ENCODE measurements around the gene ANO10. TPM values are rescaled to one million over a fixed set of nuclear protein-coding genes. Genes with fewer than 3 reads are reported as not detected.

The ANO10 gene
- polyA plus RNA-seq, 3 donors = 11.2 to 24.8 (median 21.6) TPM

DNA sequence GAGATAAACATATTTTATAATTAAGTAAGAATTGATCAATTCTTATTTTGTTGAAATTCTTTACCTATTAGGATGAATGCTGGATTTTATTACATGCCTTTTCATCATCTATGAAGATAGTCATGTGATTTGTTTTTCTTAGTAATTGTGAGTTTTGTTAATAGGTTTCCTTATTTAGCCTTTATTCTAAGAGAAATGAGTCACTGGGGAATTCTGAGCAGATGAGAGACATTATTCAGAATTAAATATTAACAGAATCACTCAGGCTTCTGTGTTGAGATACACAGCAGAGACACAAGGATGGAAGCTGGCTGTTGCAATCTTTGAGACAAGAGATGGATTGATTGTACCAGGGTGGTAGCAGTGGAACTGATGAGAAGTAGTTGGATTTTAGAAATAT, 7.4 kb upstream of the ANO10 start:
- H3K9me3 ChIP-seq (replicated peaks in 1 of 2; ENCODE audit: control insufficient read depth in 1 of 2, insufficient read depth in 1 of 2, low read length in 2 of 2) = peaks cover 0 to 4% of the 10 kb centered on the region in 2 donors
- intact Hi-C loops (cut with micrococcal nuclease) = loop anchor here in 1 of 2 donors (10.0 kb wide), 1 partner anchor 1024 kb away; the partner anchor contains the start of gene NKTR
- Mint-ChIP-seq H3K27me3 (ENCODE audit: low read depth in 3 of 3) (peaks cover 0 to 4% (median 3%) of the 10 kb centered on the region in 3 donors), H3K36me3 (no peaks in the 10 kb centered on the region), H3K4me3 (no peak overlapping the region), H3K4me1 (no peaks in the 10 kb centered on the region), H3K9me3 (peaks cover 4 to 11% (median 9%) of the 10 kb centered on the region in 7 donors), H3K27ac (no peak overlapping the region)
- no peak overlapping the region for H3K27ac ChIP-seq (ENCODE audit: low read depth in 1 of 2, low read length in 2 of 2)
- no peaks in the 10 kb centered on the region for H3K36me3 ChIP-seq (replicated peaks in 1 of 2; ENCODE audit: control insufficient read depth in 1 of 2, insufficient read depth in 2 of 2, low read length in 2 of 2)
- H3K79me2 ChIP-seq (ENCODE audit: insufficient read depth, low read length) = no peaks in the 10 kb centered on the region
- no peak for DNase-seq
- no peak overlapping the region for H3K9ac ChIP-seq (ENCODE audit: insufficient read depth, low read length, poor library complexity, severe bottlenecking)
- no peaks in the 10 kb centered on the region for H3K4me1 ChIP-seq (ENCODE audit: control insufficient read depth in 1 of 2, insufficient read depth in 2 of 2, low read length in 2 of 2)
- no peak overlapping the region for H3K4me2 ChIP-seq (replicated peaks; ENCODE audit: extremely low read depth, low read length, poor library complexity, severe bottlenecking)
- H3K27me3 ChIP-seq (ENCODE audit: control insufficient read depth in 2 of 2, insufficient read depth in 2 of 2, low read length in 2 of 2) = no peaks in the 10 kb centered on the region
- no peak overlapping the region for H3K4me3 ChIP-seq (replicated peaks in 1 of 3; ENCODE audit: low read depth in 2 of 3, low read length in 3 of 3)
- TF ChIP-seq, protein P1, sequence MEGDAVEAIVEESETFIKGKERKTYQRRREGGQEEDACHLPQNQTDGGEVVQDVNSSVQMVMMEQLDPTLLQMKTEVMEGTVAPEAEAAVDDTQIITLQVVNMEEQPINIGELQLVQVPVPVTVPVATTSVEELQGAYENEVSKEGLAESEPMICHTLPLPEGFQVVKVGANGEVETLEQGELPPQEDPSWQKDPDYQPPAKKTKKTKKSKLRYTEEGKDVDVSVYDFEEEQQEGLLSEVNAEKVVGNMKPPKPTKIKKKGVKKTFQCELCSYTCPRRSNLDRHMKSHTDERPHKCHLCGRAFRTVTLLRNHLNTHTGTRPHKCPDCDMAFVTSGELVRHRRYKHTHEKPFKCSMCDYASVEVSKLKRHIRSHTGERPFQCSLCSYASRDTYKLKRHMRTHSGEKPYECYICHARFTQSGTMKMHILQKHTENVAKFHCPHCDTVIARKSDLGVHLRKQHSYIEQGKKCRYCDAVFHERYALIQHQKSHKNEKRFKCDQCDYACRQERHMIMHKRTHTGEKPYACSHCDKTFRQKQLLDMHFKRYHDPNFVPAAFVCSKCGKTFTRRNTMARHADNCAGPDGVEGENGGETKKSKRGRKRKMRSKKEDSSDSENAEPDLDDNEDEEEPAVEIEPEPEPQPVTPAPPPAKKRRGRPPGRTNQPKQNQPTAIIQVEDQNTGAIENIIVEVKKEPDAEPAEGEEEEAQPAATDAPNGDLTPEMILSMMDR (IDR thresholded peaks at IDR 0.05) = no peak
- no peaks in the 10 kb centered on the region for H4K20me1 ChIP-seq (ENCODE audit: insufficient read depth, low read length)
- no peak overlapping the region for H2AFZ ChIP-seq (ENCODE audit: insufficient read depth, low read depth, low read length, poor library complexity, severe bottlenecking)

DNA sequence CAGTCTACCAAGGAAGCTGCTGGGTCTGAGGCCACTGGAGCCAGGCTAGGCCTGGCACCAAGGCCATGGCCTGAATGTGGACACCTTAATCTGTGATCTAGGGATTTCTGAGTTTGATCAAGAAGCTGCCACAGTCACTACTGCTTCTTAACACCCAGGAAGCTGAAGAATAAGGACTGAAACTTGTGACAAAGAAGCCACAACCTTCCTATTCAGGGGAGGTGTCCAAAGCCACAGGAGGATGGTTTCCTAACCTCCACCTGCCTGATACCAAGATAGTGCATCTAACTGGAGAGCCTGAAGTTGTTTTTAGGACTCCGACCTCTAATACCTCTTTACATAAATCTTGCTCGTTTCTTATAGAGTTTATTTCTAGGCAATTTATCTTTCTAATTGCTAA, 5.5 kb upstream of the ANO10 start:
- no peak for DNase-seq
- H3K36me3 Mint-ChIP-seq = no peaks in the 10 kb centered on the region
- no peak overlapping the region for H3K4me3 ChIP-seq (replicated peaks in 1 of 3; ENCODE audit: low read depth in 2 of 3, low read length in 3 of 3)
- H4K20me1 ChIP-seq (ENCODE audit: insufficient read depth, low read length) = no peaks in the 10 kb centered on the region
- H3K27ac ChIP-seq (ENCODE audit: low read depth in 1 of 2, low read length in 2 of 2) = no peak overlapping the region
- TF ChIP-seq, protein P1 (IDR thresholded peaks at IDR 0.05) = no peak
- peaks cover 6 to 7% of the 10 kb centered on the region in 2 donors for H3K4me1 ChIP-seq (ENCODE audit: control insufficient read depth in 1 of 2, insufficient read depth in 2 of 2, low read length in 2 of 2)
- H3K4me2 ChIP-seq (replicated peaks; ENCODE audit: extremely low read depth, low read length, poor library complexity, severe bottlenecking) = no peak overlapping the region
- H2AFZ ChIP-seq (ENCODE audit: insufficient read depth, low read depth, low read length, poor library complexity, severe bottlenecking) = no peak overlapping the region
- H3K27me3 Mint-ChIP-seq (ENCODE audit: low read depth in 3 of 3) = peaks cover 0 to 5% (median 4%) of the 10 kb centered on the region in 3 donors
- H3K4me3 Mint-ChIP-seq = no peak overlapping the region
- peaks cover 7% of the 10 kb centered on the region for H3K4me1 Mint-ChIP-seq
- no CpG with 5 or more reads among the region's 2 CpGs for WGBS (ENCODE audit: insufficient coverage)
- no peaks in the 10 kb centered on the region for H3K27me3 ChIP-seq (ENCODE audit: control insufficient read depth in 2 of 2, insufficient read depth in 2 of 2, low read length in 2 of 2)
- H3K9me3 Mint-ChIP-seq = peaks cover 4 to 11% (median 9%) of the 10 kb centered on the region in 7 donors
- H3K9me3 ChIP-seq (replicated peaks in 1 of 2; ENCODE audit: control insufficient read depth in 1 of 2, insufficient read depth in 1 of 2, low read length in 2 of 2) = peaks cover 0 to 4% of the 10 kb centered on the region in 2 donors
- intact Hi-C loops (cut with micrococcal nuclease) = loop anchor here in 1 of 2 donors (10.0 kb wide), 1 partner anchor 1023 kb away; the partner anchor contains the start of gene NKTR
- no peak overlapping the region for H3K27ac Mint-ChIP-seq
- no peaks in the 10 kb centered on the region for H3K36me3 ChIP-seq (replicated peaks in 1 of 2; ENCODE audit: control insufficient read depth in 1 of 2, insufficient read depth in 2 of 2, low read length in 2 of 2)
- H3K79me2 ChIP-seq (ENCODE audit: insufficient read depth, low read length) = no peaks in the 10 kb centered on the region
- H3K9ac ChIP-seq (ENCODE audit: insufficient read depth, low read length, poor library complexity, severe bottlenecking) = no peak overlapping the region
